GM19395 (cell line): Measurements from ENCODE around the gene KLHL36.
"Not testable (repeated sequence)": the region's sequence is repeated elsewhere in the genome, so short reads cannot be mapped to it uniquely, and the experiment has no call there.

Experiments used
- ATAC-seq: cut with Tn5 transposase; IDR thresholded peaks from one replicate; pipeline ENCODE4 v1.9.1; 2021; ENCODE audit warnings: mild to moderate bottlenecking, moderate library complexity; ENCODE audit not compliant: unreplicated experiment

Gene KLHL36

GRCh38 chr16:84690088-84690819 lies 41.9 kb downstream of the KLHL36 start:
- ATAC-seq: no peak

DNA sequence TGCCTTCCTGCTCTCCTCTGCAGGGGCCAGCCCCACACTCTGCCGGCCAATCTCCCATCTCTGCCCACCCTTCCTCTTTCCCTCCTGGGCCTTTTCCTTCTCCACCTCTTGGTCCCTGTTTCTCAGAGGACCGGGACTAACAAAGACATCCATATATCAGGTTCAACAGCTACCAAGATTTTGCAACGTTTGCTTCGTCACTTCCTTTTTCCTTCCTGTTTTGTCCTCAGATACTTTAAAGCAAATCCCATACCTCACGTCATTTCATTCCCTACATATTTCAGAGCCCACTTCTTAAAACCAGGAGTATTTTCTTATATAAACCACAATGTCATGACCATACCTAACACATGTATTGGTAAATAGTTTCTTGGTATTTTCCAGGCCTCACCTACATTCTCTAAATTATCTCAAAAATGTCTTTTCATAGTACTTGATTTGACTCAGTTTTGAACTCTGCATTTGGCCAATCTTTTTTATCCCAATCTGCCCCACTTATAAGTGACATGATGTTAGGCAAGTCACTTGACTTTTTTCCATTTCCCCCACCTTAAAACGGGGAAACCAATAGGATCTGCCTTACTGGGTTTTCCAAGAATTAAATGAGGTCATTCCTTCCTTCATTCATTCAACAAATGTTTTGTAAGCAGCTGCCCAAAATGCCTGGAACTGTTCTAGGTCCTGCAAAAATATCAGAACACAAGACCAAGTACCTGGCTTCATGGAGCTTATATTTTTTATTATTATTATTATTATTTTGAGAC lies 44.3 kb downstream of the KLHL36 start:
- no peak for ATAC-seq

DNA sequence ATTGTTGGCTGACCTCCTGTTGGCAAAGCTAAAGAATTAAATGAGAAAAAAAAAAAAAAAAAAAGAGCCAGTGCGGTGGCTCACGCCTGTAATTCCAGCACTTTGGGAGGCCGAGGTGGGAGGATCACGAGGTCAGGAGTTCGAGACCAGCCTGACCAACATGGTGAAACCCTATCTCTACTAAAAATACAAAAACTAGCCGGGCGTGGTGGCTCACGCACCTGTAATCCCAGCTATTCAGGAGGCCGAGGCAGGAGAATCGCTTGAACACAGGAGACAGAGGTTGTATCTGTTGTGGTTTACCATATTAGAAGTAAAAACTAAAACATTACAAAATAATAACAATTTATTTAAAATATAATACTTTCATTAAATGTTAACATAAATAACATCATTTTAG lies 45.6 kb downstream of the KLHL36 start:
- not testable (repeated sequence) for ATAC-seq

DNA sequence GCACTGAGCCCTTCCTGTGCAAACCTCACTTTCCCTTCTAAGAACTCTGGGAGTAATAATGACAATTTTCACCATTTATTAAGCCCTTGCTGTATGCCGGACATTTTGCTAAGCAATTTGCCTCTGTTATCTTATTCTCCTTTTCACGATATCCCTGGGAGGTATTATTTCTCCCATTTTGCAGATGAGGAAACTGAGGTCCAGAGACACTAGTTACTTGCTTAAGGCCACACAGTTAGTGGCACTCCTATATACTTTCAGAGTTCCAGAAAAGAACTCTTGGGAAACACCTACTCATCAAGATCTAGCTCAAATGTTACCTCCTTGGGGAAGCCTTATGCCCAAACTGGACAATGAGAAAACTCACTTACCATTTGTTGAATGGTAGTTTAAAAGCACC lies 46.7 kb downstream of the KLHL36 start:
- ATAC-seq: no peak

- ATAC-seq: peak; percentile 19
Observed at GRCh38 chr16:84699147-84699711, 50.9 kb downstream of the KLHL36 start.

DNA sequence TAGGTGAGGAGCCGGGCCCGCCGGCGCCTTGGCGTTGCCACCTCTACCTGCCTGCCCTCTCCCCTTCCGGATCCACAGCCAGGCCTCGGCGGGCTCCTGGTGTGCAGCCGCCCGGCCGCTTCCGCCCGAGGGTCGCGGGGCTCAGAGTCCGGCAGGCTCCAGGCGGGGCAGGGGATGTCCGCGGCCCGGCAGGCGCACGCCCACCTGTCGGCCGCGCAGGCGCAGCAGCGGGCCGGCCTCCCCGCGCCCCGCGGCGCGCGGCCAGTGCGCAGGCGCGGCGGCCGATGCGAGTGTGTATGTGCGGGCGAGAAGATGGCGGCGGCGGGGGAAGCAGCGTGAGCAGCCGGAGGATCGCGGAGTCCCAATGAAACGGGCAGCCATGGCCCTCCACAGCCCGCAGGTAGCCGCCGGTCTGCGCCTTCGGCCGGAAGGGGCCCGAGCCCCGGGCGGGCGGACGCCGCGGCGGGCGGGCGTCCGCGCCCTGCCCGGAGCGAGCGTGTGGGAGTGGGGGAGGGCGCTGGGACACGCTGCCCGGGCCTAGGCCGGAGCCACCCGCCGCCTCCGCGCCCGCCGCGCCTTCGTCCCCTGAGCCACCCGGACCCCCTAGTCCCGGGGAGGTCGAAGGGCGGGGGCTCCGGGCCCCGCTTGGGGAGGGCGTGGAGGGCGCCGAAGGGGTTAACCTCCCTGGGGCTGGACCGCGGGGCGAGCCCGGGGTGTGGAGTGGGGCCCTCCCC lies 51.6 kb downstream of the KLHL36 start, which contains the start of gene USP10:
Gene USP10, plus strand, starts transcription at position 289 of the 734 bp plus-strand sequence. Its CDS starts 91 bp downstream, at position 380.
- peak; percentile 84 for ATAC-seq

GRCh38 chr16:84700446-84701300 lies 52.4 kb downstream of the KLHL36 start:
- ATAC-seq: peak; percentile 34

DNA sequence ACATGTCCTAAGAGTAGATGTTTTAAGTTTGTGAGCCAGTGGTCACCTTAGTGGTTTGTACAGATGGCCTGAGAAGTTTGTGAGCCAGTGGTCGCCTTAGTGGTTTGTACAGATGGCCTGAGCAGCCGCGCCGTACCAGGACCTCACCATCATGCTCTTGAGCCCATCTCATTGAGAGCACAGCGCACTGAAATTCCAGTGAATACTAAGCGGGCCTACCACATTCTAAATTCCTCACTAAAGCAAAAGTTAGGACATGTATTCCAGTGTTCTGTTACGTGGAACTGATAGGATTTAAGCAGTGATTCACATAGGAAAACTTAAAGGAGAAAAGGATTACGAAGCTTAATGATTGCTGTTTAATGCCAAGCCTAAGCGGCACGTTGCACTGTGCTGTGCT lies 55.4 kb downstream of the KLHL36 start:
- ATAC-seq: no peak

DNA sequence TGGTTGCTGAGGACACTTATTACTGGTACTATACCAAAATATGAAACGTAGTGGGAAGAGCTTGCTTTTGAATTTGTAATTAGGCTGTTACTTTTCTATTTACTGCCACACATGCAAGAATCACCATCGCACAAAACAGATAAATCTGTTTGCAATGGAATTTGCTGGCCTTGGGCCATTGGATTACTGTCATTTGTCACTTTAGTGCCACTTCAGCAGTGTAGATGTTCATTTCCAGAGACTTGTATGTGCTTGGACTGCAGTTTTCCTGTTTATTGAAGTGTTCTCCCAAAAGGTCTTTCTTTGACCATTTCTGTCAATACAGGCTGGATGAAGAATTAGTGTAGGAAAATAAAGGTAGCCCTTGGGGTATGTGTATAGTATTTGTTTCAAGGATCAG lies 55.9 kb downstream of the KLHL36 start:
- ATAC-seq: no peak

- ATAC-seq: no peak
Observed at GRCh38 chr16:84706856-84707255, 58.5 kb downstream of the KLHL36 start.

- no peak for ATAC-seq
Observed at GRCh38 chr16:84709609-84710008, 61.3 kb downstream of the KLHL36 start.

DNA sequence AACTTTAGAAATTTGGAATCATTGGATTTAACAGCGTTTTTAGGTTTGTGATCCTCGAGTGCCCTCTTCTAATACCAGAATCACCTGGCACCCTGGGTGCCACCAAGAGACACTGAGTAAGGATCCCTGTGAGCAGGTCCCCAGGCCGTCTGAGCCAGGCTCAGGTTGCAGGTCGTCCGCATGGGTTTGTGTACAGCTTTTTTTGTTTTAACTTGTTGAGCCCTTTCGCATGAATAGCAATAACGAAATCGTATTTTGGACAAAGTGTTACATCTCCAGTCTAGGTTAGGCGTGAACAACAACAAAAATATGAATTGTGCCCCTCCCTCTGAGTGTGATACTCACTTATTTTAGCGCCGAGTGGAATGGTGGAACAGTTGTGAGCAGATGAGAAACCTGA lies 62.4 kb downstream of the KLHL36 start:
- ATAC-seq: no peak
